ENCODE measurements around the gene SP1. TPM values are rescaled to one million over a fixed set of nuclear protein-coding genes. Genes with fewer than 3 reads are reported as not detected.
A peak's percentile ranks its signal among the peaks of the same experiment; 100 is the strongest.
"Not testable (repeated sequence)": the region's sequence is repeated elsewhere in the genome, so short reads cannot be mapped to it uniquely, and the experiment has no call there.

Gene SP1
- total RNA-seq, 1 experiment from 2014 or later = 72.9 TPM

DNA sequence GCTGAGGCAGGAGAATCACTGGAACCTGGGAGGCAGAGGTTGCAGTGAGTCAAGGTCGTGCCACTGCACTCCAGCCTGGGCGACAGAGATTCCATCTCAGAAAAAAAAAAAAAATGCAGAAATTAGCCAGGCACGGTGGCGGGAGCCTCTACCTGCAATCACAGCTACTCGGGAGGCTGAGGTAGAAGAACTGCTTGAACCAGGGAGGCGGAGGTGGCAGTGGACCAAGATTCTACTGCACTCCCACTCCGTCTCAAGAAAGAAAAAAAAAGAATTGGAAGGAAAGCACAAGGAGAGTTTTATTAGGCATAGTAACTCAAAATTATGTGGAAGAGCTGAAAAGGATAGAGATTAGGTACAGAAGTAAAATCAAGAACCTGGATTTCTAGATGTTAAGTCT is 22.9 kb downstream of the SP1 start:
- H3K4me1 Mint-ChIP-seq (ENCODE audit: insufficient read depth, unreplicated experiment) = peaks cover 6% of the 10 kb centered on the region
- TF ChIP-seq, protein P1, sequence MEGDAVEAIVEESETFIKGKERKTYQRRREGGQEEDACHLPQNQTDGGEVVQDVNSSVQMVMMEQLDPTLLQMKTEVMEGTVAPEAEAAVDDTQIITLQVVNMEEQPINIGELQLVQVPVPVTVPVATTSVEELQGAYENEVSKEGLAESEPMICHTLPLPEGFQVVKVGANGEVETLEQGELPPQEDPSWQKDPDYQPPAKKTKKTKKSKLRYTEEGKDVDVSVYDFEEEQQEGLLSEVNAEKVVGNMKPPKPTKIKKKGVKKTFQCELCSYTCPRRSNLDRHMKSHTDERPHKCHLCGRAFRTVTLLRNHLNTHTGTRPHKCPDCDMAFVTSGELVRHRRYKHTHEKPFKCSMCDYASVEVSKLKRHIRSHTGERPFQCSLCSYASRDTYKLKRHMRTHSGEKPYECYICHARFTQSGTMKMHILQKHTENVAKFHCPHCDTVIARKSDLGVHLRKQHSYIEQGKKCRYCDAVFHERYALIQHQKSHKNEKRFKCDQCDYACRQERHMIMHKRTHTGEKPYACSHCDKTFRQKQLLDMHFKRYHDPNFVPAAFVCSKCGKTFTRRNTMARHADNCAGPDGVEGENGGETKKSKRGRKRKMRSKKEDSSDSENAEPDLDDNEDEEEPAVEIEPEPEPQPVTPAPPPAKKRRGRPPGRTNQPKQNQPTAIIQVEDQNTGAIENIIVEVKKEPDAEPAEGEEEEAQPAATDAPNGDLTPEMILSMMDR (IDR thresholded peaks at IDR 0.05; ENCODE audit: unreplicated experiment) = no peak
- intact Hi-C loops (cut with micrococcal nuclease) = no loop called here
- no TSS peak for BruUV-seq (replicated peaks)
- no peaks in the 10 kb centered on the region for H3K9me3 Mint-ChIP-seq (ENCODE audit: unreplicated experiment)
- H3K36me3 Mint-ChIP-seq (ENCODE audit: insufficient read depth, unreplicated experiment) = peaks cover 74% of the 10 kb centered on the region
- no peak overlapping the region for H3K27ac Mint-ChIP-seq (ENCODE audit: low read depth, unreplicated experiment)
- no peak for DNase-seq (ENCODE audit: unreplicated experiment)
- no peaks in the 10 kb centered on the region for H3K27me3 Mint-ChIP-seq (ENCODE audit: insufficient read depth, unreplicated experiment)
- no peak overlapping the region for H3K4me3 Mint-ChIP-seq (ENCODE audit: unreplicated experiment)
- ChIA-PET CTCF (interaction anchor here (1.5 kb wide), 1 partner anchor 79 kb away, joined by 3 read pairs; no protein-coding TSS in a partner anchor), POLR2A (no interaction called here)

DNA sequence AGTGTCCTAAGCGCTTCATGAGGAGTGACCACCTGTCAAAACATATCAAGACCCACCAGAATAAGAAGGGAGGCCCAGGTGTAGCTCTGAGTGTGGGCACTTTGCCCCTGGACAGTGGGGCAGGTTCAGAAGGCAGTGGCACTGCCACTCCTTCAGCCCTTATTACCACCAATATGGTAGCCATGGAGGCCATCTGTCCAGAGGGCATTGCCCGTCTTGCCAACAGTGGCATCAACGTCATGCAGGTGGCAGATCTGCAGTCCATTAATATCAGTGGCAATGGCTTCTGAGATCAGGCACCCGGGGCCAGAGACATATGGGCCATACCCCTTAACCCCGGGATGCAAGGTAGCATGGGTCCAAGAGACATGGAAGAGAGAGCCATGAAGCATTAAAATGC is 31.0 kb downstream of the SP1 start:
- Mint-ChIP-seq H3K27ac (ENCODE audit: low read depth, unreplicated experiment) (peak overlapping the region; percentile 25), H3K4me1 (ENCODE audit: insufficient read depth, unreplicated experiment) (no peaks in the 10 kb centered on the region), H3K9me3 (ENCODE audit: unreplicated experiment) (no peaks in the 10 kb centered on the region), H3K36me3 (ENCODE audit: insufficient read depth, unreplicated experiment) (peaks cover 86% of the 10 kb centered on the region), H3K27me3 (ENCODE audit: insufficient read depth, unreplicated experiment) (no peaks in the 10 kb centered on the region), H3K4me3 (ENCODE audit: unreplicated experiment) (no peak overlapping the region)
- ChIA-PET CTCF (interaction anchor here (0.6 to 1.2 kb wide), 4 partner anchors 10 to 88 kb away, joined by 3 to 5 read pairs (median 3); no protein-coding TSS in a partner anchor), POLR2A (interaction anchor here (1.1 kb wide), 2 partner anchors 11 to 32 kb away, joined by 3 to 4 read pairs; no protein-coding TSS in a partner anchor)
- no peak for DNase-seq (ENCODE audit: unreplicated experiment)
- intact Hi-C loops (cut with micrococcal nuclease) = no loop called here
- TF ChIP-seq, protein P1 (IDR thresholded peaks at IDR 0.05; ENCODE audit: unreplicated experiment) = no peak
- BruUV-seq (replicated peaks) = no TSS peak

DNA sequence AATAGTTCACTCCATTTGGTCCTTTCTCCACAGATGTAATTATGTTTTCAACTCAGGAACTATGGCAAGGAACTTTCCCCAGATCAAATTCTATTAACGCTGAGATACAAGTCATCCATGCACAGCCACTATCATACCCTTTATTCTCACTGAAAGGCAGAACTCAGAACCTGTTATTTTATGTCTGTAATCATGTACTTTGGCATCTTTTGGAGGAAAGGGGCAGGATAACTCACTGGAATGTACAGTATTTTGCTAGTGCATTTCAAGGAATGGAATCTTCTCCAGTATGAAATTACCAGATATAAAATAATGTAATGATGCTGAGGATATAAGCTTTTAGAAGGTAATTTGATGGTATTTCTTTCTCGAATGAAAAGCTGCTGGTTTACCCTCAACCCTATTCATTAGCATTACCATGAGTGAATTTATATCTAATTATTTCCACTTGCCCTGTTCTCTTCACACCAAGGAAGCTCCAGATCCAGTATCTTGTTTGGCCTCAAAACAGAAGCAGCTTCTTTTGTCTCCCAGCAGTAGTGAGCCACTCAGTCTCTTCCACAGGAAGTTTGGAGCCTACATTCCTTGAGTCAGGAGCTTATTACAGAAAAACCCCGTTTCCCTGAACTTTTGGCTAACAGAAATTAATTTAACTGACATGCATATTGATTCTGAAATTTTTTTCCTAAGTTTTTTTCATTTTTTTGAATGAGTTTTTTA is 33.7 kb downstream of the SP1 start:
- Mint-ChIP-seq H3K27me3 (ENCODE audit: insufficient read depth, unreplicated experiment) (no peaks in the 10 kb centered on the region), H3K4me3 (ENCODE audit: unreplicated experiment) (no peak overlapping the region), H3K4me1 (ENCODE audit: insufficient read depth, unreplicated experiment) (peaks cover 4% of the 10 kb centered on the region), H3K36me3 (ENCODE audit: insufficient read depth, unreplicated experiment) (peaks cover 67% of the 10 kb centered on the region), H3K9me3 (ENCODE audit: unreplicated experiment) (no peaks in the 10 kb centered on the region), H3K27ac (ENCODE audit: low read depth, unreplicated experiment) (no peak overlapping the region)
- intact Hi-C loops (cut with micrococcal nuclease) = loop anchor here (2.0 kb wide), 1 partner anchor 61 kb away; no protein-coding TSS in a partner anchor
- TF ChIP-seq, protein P1 (IDR thresholded peaks at IDR 0.05; ENCODE audit: unreplicated experiment) = no peak
- no peak for DNase-seq (ENCODE audit: unreplicated experiment)
- ChIA-PET CTCF (interaction anchor here (0.6 to 1.9 kb wide), 4 partner anchors 52 to 68 kb away, joined by 3 to 6 read pairs (median 4); no protein-coding TSS in a partner anchor), POLR2A (interaction anchor here (0.6 to 1.6 kb wide), 6 partner anchors 9 to 779 kb away, joined by 3 to 6 read pairs (median 4); no protein-coding TSS in a partner anchor)
- no TSS peak for BruUV-seq (replicated peaks)

DNA sequence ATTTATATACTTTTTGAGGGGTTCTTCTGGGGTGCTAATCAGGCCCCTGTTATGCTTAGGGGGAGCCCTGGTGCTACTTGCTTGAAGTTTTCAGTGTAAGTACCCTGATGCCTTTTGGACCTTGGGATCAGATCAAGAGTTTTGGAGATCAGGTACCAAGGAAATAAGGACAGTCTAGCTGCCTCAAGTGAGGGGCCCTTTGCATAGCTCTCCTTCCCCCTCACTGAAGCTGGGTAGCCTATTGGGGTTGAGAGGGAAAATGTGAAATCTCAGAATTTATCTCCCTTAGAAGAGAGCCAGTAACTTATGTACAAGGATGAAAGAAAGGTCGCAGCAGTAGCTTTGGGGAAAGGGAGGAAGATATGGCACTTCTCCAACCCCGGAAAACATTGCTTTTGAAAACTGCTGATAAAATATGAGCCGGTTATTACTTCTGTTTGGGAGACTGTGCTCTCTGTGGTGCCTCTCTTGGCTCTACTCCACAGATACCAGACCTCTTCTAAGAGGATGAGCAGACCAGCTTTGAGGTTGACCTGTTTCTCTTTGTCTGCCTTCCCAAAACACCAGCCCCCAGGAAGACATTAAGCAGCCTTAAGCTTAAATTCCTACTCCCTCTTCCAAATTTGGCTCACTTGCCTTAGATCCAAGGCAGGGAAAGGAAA is 34.9 kb downstream of the SP1 start:
- no TSS peak for BruUV-seq (replicated peaks)
- intact Hi-C loops (cut with micrococcal nuclease) = no loop called here
- POLR2A ChIA-PET = interaction anchor here (0.6 to 1.6 kb wide), 7 partner anchors 26 to 339 kb away, joined by 3 to 5 read pairs (median 4); partner anchors contain the start of gene SP1
- Mint-ChIP-seq H3K27me3 (ENCODE audit: insufficient read depth, unreplicated experiment) (no peaks in the 10 kb centered on the region), H3K9me3 (ENCODE audit: unreplicated experiment) (no peaks in the 10 kb centered on the region), H3K36me3 (ENCODE audit: insufficient read depth, unreplicated experiment) (peaks cover 56% of the 10 kb centered on the region), H3K27ac (ENCODE audit: low read depth, unreplicated experiment) (no peak overlapping the region), H3K4me3 (ENCODE audit: unreplicated experiment) (no peak overlapping the region), H3K4me1 (ENCODE audit: insufficient read depth, unreplicated experiment) (peaks cover 8% of the 10 kb centered on the region)
- TF ChIP-seq, protein P1 (IDR thresholded peaks at IDR 0.05; ENCODE audit: unreplicated experiment) = no peak
- CTCF ChIA-PET = interaction anchor here (0.7 to 1.9 kb wide), 6 partner anchors 59 to 90 kb away, joined by 3 to 6 read pairs (median 4); no protein-coding TSS in a partner anchor
- DNase-seq (ENCODE audit: unreplicated experiment) = no peak

DNA sequence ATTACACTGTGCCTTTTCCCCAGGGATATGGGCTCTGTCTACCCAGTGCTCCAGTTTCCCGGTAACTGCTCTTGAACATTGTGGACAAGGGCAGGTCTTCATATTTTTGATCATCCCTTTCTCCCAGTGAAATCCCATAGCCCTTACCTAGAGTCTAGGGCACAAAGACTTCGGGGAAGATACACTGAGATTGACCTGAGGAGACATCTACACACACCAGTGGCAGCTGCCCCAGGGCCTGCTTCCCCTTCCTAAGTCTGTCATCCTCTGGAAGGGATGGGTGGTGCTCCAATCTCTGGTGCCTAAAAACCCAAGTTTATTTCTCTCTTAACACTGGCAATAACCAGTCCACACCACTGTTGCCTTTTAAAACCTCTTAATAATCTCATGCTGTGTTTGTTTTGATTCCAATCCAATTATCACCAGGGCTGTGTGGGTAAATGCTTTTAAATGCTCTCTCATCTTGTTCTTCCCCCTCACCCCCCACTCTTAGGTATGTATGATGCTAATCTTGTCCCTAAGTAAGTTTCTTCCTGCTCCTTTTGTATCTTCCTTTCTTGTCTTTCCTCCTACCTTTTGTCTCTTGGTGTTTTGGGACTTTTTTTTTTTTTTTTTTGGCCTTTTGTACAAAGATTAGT is 35.9 kb downstream of the SP1 start:
- H3K9me3 Mint-ChIP-seq (ENCODE audit: unreplicated experiment); H3K27me3 Mint-ChIP-seq (ENCODE audit: insufficient read depth, unreplicated experiment); BruUV-seq (replicated peaks); H3K4me3 Mint-ChIP-seq (ENCODE audit: unreplicated experiment); intact Hi-C loops (cut with micrococcal nuclease); H3K4me1 Mint-ChIP-seq (ENCODE audit: insufficient read depth, unreplicated experiment); DNase-seq (ENCODE audit: unreplicated experiment): not testable (repeated sequence)
- Mint-ChIP-seq H3K36me3 (ENCODE audit: insufficient read depth, unreplicated experiment) (peaks cover 46% of the 10 kb centered on the region), H3K27ac (ENCODE audit: low read depth, unreplicated experiment) (peak overlapping the region; percentile 5)
- CTCF ChIA-PET = interaction anchor here (0.6 to 1.2 kb wide), 6 partner anchors 33 to 91 kb away, joined by 3 to 6 read pairs (median 4); no protein-coding TSS in a partner anchor
- POLR2A ChIA-PET = interaction anchor here (0.7 to 2.2 kb wide), 2 partner anchors 25 to 34 kb away, joined by 4 to 10 read pairs; no protein-coding TSS in a partner anchor
